HG03045 (cell line): ENCODE data around the gene P4HB.

Experiments used
- ATAC-seq: cut with Tn5 transposase; IDR thresholded peaks from one replicate; pipeline ENCODE4 v1.9.1; 2021; ENCODE audit warnings: mild to moderate bottlenecking, moderate library complexity; ENCODE audit not compliant: unreplicated experiment

P4HB gene

DNA sequence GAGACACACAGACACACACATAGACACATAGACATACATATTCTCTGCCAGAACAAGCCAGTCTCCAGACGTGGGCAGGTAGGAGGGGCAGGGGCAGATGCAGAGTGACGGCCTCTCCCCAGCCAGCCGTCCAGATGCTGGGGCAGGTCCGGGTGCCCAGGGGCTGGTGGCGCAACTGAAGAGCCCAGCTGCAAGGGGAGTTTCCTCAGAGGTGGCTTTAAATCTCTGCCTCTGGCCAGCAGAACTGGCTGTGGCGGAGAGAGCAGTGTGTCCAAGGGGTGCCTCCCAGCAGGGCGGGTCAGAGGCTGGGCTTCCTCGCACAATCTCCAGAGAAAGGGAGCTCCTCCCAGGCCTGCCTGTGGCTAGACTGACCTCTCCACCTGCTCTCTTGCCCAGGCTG, 65.8 kb downstream of the P4HB start:
- no peak for ATAC-seq

DNA sequence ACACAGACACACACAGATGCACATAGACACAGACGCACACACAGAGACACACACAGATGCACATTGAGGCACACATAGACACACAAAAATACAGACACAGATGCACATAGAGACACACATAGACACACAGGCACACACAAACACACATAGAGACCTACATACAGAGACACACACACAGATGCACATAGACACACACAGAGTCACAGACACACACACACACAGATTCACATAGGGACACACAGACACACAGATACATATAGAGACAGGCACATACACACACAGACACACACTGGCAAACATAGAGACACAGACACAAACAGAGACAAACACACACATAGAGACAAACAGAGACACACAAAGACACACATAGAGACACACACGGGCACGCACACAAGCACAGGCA, 66.3 kb downstream of the P4HB start:
- ATAC-seq, result no peak
